Aorta (tissue), 5 donors: ENCODE measurements around the gene BCAS4. TPM values are rescaled to one million over a fixed set of nuclear protein-coding genes. Genes with fewer than 3 reads are reported as not detected.

ENCODE experiments used
- ATAC-seq: fragments of 200-7000 bp; cut with Tn5 transposase; one replicate; pipeline ENCODE4 v1.9.1; 2022; ENCODE audit warnings: moderate library complexity; ENCODE audit not compliant: low FRiP score
- DNase-seq, 2 donors: peaks; one replicate each; pipeline ENCODE4 v3.0.0-alpha.2; 2020
- H3K27ac ChIP-seq, 2 donors: one replicate each; pipeline ENCODE4 v1.5.1; 2013; ENCODE audit warnings: low read length in 2 of 2, mild to moderate bottlenecking in 2 of 2, moderate library complexity in 2 of 2, control low read depth in 1 of 2, inconsistent platforms in 1 of 2, low read depth in 1 of 2
- H3K27me3 ChIP-seq, 2 donors: one replicate each; pipeline ENCODE4 v1.6.1; 2013; ENCODE audit warnings: control low read depth in 1 of 2, low read length in 1 of 2, mild to moderate bottlenecking in 1 of 2, moderate library complexity in 1 of 2; ENCODE audit not compliant: insufficient read depth in 2 of 2, control insufficient read depth in 1 of 2
- H3K36me3 ChIP-seq, 2 donors: one replicate each; pipeline ENCODE4 v1.6.1; 2013; ENCODE audit warnings: control low read depth in 1 of 2, low read length in 1 of 2, mild to moderate bottlenecking in 1 of 2; ENCODE audit not compliant: insufficient read depth in 2 of 2, control insufficient read depth in 1 of 2
- H3K4me1 ChIP-seq, 2 donors: one replicate each; pipeline ENCODE4 v1.6.1; 2013; ENCODE audit warnings: low read length in 2 of 2, control low read depth in 1 of 2, mild to moderate bottlenecking in 1 of 2, moderate library complexity in 1 of 2; ENCODE audit not compliant: insufficient read depth in 2 of 2, control insufficient read depth in 1 of 2
- H3K4me3 ChIP-seq, 2 donors: one replicate each; pipeline ENCODE4 v1.5.1; 2013; ENCODE audit warnings: low read length in 2 of 2, control low read depth in 1 of 2, mild to moderate bottlenecking in 1 of 2
- H3K9me3 ChIP-seq: one replicate; pipeline ENCODE4 v1.6.1; 2013; ENCODE audit warnings: mild to moderate bottlenecking, low read length; ENCODE audit not compliant: control insufficient read depth
- WGBS, 2 donors: extraction: QIAGEN DNeasy Blood & Tissue Kit; methylation state at CpG; one replicate each; pipeline ENCODE4 v1.1.7; 2013; 5-methylcytosine and 5-hydroxymethylcytosine counted together
- intact Hi-C, 2 donors: fragments of 100-400 bp; cut with DNase I; formaldehyde crosslinking; loops; one replicate each; pipeline versions ENCODE4 v1.14.2 to v1.15.0; 2022
- polyA plus RNA-seq, 2 donors: library from polyadenylated mRNA; stranded (reverse); fragments of 200-250 nt; gene quantifications; one replicate each; pipeline ENCODE4 v1.2.3, GENCODE V29; 2013
- total RNA-seq, 2 donors: library from RNA; stranded (reverse); fragmentation: NEBNext Ultra II Directional; extraction: Animal tissue kit (Norgen Biotek cat#: 25700); gene quantifications; one replicate each; pipeline ENCODE4 v1.2.1, GENCODE V29; 2021
- donor health status: healthy with polysubstance abuse.
- donor health status: Bipolar disorder and iron deficiency.
- donor health status: DM: no; HTN: no; CAD: no.
- donor health status: DM: no; HTN: no; CAD: no.
- donor health status: DM: yes; HTN: yes; CAD: no.

The BCAS4 gene
- total and polyA plus RNA-seq, 4 donors = 4.9 to 9.7 (median 7.4) TPM

DNA sequence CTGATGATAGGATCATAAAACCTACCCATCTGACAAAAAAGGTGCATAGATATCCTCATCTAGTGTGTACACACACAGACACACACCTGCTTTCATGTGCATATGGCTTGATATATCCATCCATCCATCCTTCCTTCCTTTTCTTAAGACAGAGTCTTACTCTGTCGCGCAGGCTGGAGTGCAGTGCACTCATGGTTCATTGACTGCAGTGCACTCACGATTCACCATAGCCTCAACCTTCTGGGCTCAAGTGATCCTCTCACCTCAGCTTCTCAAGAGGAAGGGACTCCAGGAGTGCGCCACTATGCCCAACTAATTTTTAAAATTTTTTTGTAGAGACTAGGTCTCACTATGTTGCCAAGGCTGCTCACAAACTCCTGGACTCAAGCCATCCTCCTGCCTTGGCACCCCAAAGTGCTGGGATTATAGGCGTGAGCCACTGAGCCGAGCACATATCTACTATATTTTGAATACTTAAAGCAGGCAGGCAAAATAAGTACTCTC lies 109.3 kb downstream of the BCAS4 start:
- Histone ChIP-seq H3K9me3 (no peaks in the 10 kb centered on the region), H3K27ac (no peak overlapping the region), H3K27me3 (no peaks in the 10 kb centered on the region), H3K36me3 (peaks cover 0 to 5% of the 10 kb centered on the region in 2 donors), H3K4me1 (peaks cover 0 to 9% of the 10 kb centered on the region in 2 donors), H3K4me3 (no peak overlapping the region)
- intact Hi-C loops = no loop called here
- ATAC-seq (no peak), DNase-seq (no peak)
- WGBS, 2 donors = 30% methylated on average over 6 of the region's 6 CpGs

DNA sequence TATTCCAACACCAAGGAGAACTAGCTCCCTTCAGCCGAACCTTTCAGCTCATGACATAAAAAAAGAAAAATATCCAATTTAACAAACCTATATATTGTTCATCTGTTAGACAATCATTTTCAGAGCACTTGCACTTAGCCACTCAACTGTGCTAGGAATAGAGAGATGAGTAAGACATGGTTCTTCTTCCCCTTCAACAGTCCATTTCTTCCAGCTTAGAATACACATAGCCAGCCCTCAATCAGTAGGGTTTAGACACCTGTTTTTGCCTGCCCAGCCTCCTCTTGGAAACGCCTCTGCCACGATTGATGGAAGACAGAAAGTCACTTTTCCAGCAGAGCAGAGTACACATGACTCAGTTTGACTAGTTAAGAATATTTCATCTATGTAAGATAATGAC lies 114.6 kb downstream of the BCAS4 start:
- ATAC-seq = no peak
- no peak for DNase-seq
- Histone ChIP-seq H3K27ac (no peak overlapping the region), H3K9me3 (no peaks in the 10 kb centered on the region), H3K4me1 (peaks cover 3 to 27% of the 10 kb centered on the region in 2 donors), H3K4me3 (no peak overlapping the region), H3K27me3 (no peaks in the 10 kb centered on the region), H3K36me3 (no peaks in the 10 kb centered on the region)
- WGBS, 2 donors = 84 to 93% methylated on average over 3 of the region's 3 CpGs
- intact Hi-C loops = no loop called here

DNA sequence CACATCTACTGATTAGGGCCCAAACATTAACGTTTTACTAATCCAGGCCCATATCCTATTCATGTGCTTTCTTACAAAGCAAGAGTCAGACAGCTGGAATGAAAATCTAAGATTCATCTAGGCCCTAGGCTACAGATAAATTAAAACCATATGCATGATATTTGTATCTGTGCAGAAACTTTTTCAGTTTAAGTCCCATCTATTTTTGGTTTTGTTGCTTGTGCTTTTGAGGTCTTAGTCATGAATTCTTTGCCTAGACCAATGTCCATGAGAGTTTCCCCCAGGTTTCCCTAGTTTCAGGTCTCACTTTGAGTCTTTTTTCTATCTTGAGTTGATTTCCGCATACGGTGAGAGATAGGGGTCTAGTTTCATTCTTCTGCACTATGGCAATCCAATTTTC lies 116.2 kb downstream of the BCAS4 start:
- H3K27ac ChIP-seq = no peak overlapping the region
- H3K27me3 ChIP-seq = no peaks in the 10 kb centered on the region
- peaks cover 3 to 25% of the 10 kb centered on the region in 2 donors for H3K4me1 ChIP-seq
- ATAC-seq (no peak), DNase-seq (no peak)
- no peak overlapping the region for H3K4me3 ChIP-seq
- intact Hi-C loops = no loop called here
- H3K36me3 ChIP-seq = no peaks in the 10 kb centered on the region
- 39 to 45% methylated on average over 3 of the region's 3 CpGs for WGBS, 2 donors
- no peaks in the 10 kb centered on the region for H3K9me3 ChIP-seq

DNA sequence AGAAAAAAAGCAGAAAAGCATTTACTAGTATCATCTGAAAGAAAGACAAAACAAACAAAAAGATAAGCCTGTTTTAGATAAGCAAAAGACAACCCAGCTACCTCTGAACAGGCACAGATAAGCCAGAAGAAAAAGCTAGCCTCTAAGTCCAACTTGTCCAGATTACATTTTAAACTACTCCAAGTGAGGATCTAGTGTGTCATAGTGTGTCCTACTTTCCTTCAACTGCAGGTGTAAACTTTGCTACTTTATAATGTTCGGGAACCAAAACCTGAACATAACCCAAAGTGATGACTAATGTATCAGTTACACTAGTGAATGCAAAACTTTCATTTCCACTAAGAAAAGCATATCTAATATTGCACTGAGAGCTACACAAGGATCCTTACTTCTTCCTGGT lies 116.9 kb downstream of the BCAS4 start:
- 23 to 25% methylated on average over 1 of the region's 1 CpG for WGBS, 2 donors
- intact Hi-C loops = no loop called here
- Histone ChIP-seq H3K9me3 (no peaks in the 10 kb centered on the region), H3K4me3 (no peak overlapping the region), H3K27ac (no peak overlapping the region), H3K36me3 (no peaks in the 10 kb centered on the region), H3K27me3 (no peaks in the 10 kb centered on the region), H3K4me1 (peaks cover 3 to 24% of the 10 kb centered on the region in 2 donors)
- no peak for DNase-seq
- no peak for ATAC-seq

DNA sequence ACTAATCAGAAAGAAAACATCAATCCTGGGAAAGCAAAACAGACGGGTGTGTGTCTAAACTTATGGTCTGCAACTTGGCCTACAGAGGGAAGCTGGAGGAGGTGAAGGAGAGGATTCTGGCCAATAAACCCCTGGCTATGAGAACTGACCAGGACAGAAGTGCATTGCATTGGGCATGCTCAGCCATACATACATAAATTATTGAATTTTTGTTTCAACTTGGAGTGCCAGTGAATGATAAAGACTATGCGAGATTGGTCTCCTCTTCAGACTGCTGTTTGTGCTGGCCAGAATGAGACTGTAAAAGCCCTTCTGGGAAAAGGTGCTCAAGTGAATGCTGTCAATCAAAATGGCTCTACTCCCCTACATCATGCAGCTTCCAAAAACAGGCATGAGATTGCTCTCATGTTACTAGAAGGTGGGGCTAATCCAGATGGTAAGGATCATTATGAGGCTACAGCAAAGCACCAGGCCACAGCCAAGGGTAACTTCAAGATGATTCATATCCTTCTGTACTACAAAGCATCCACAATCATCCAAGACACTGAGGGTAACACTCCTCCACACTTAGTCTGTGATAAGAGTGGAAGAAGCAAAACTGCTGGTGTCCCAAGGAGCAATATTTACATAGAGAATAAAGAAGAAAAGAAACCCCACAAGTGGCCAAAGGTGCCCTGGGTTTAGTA lies 119.0 kb downstream of the BCAS4 start:
- H3K36me3 ChIP-seq = no peaks in the 10 kb centered on the region
- peaks cover 3 to 27% of the 10 kb centered on the region in 2 donors for H3K4me1 ChIP-seq
- peak overlapping the region in 1 of 2 donors; percentile 14 for H3K27ac ChIP-seq
- no peaks in the 10 kb centered on the region for H3K9me3 ChIP-seq
- intact Hi-C loops = no loop called here
- 35 to 44% methylated on average over 2 of the region's 2 CpGs for WGBS, 2 donors
- no peak overlapping the region for H3K4me3 ChIP-seq
- no peaks in the 10 kb centered on the region for H3K27me3 ChIP-seq
- DNase-seq = no peak
- ATAC-seq = no peak

DNA sequence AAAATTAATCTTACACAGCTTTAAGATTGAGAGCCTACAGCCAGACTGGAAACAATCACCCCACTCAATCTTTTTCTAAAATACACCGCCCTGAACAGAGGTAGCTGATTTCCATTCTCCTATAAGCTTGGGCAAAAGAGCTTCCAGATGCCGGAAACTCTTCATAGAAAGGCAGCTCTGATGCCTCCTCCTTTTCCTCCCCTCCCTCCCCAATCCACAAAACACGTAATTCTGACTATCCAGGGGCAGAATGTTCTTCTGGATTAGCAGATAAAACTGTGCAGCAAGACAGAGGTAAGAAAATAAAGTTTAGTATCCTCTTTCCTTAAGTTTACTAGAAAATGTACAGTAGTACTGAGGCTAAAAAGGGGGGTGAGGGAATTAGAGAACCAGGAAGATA lies 120.6 kb downstream of the BCAS4 start:
- intact Hi-C loops = no loop called here
- WGBS, 2 donors = 19 to 27% methylated on average over 3 of the region's 3 CpGs

DNA sequence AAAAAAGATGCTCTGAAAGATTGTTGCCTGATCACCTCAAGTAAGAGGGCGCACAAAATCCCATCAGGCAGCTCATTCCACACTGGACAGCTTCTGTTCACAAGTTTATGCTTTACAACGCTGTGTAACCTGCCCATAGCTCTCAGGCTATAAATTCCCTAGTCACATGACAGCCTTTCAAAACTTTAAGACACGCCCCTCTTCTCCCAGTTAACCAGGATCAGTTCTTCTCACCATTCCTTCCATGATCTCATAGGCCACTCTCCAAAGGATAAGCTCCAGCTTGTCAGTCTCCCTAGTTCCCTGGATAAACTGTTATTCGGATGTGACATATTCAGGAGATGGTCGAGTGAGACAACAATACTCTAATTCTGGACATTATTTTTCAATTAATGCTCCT lies 121.4 kb downstream of the BCAS4 start:
- Histone ChIP-seq H3K27me3 (no peaks in the 10 kb centered on the region), H3K27ac (no peak overlapping the region), H3K4me1 (peaks cover 3 to 20% of the 10 kb centered on the region in 2 donors), H3K4me3 (no peak overlapping the region), H3K9me3 (no peaks in the 10 kb centered on the region), H3K36me3 (no peaks in the 10 kb centered on the region)
- DNase-seq = no peak
- ATAC-seq = peak; percentile 23
- intact Hi-C loops = no loop called here
- WGBS, 2 donors = 29 to 33% methylated on average over 5 of the region's 5 CpGs

More for the DNA sequence above, 120.6 kb downstream of the BCAS4 start:
- no peaks in the 10 kb centered on the region for H3K27me3 ChIP-seq
- H3K9me3 ChIP-seq = no peaks in the 10 kb centered on the region
- H3K4me1 ChIP-seq = peaks cover 3 to 25% of the 10 kb centered on the region in 2 donors
- ATAC-seq = no peak
- DNase-seq = no peak
- no peaks in the 10 kb centered on the region for H3K36me3 ChIP-seq
- H3K27ac ChIP-seq = no peak overlapping the region
- H3K4me3 ChIP-seq = no peak overlapping the region

DNA sequence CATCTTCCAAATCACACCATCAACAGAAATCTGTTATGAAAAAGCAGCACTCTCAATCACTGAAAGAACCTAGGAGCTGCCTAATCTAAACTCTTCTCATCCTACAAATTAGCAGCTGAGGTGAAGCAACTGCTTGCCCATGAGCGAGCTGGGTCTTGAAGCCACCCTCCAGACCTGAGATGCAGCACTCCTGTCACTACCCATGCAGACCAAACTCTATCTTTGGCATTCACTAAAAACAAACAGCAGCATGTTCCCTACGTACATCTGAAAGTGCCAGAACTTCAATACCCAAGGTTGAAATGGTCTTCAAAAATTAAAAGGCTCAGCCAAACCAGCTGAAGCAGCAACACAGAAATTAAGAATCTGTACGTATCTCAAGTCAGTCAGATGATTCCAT lies 122.1 kb downstream of the BCAS4 start:
- no peak for DNase-seq
- ATAC-seq = no peak
- WGBS, 2 donors = 39 to 40% methylated on average over 3 of the region's 3 CpGs
- H3K36me3 ChIP-seq = no peaks in the 10 kb centered on the region
- no peaks in the 10 kb centered on the region for H3K27me3 ChIP-seq
- H3K4me1 ChIP-seq = peaks cover under 1 to 16% of the 10 kb centered on the region in 2 donors
- H3K27ac ChIP-seq = peak overlapping the region in 1 of 2 donors; percentile 51
- intact Hi-C loops = no loop called here
- H3K9me3 ChIP-seq = no peaks in the 10 kb centered on the region
- H3K4me3 ChIP-seq = no peak overlapping the region

DNA sequence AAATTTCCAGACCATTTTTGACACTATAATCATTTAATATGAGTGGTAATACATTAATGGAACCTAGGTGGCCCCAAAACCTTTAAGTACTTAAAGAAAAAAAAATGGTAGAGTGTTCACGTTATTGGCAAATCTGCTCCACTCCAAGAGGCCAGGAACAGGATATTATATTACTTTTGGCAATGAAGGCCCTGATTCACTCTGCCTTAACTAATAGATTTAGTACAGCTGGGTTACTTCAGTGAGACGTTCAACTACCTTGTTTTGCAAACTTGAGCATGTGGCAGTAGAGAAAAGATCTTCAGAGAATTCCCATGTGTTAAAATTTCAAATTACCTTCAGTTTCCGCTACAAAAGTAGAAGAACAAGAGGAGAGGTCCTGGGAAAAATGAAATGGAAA lies 123.5 kb downstream of the BCAS4 start:
- Histone ChIP-seq H3K4me1 (peaks cover 2 to 17% of the 10 kb centered on the region in 2 donors), H3K9me3 (no peaks in the 10 kb centered on the region), H3K27me3 (no peaks in the 10 kb centered on the region), H3K4me3 (no peak overlapping the region), H3K36me3 (no peaks in the 10 kb centered on the region), H3K27ac (no peak overlapping the region)
- DNase-seq = no peak
- WGBS, 2 donors = 32 to 34% methylated on average over 3 of the region's 3 CpGs
- no peak for ATAC-seq
- intact Hi-C loops = no loop called here
